ENCODE measurements around the gene IMMP2L. TPM values are rescaled to one million over a fixed set of nuclear protein-coding genes. Genes with fewer than 3 reads are reported as not detected.

The IMMP2L gene
- total RNA-seq, 1 donor from 2014 or later: 21.5 TPM

DNA sequence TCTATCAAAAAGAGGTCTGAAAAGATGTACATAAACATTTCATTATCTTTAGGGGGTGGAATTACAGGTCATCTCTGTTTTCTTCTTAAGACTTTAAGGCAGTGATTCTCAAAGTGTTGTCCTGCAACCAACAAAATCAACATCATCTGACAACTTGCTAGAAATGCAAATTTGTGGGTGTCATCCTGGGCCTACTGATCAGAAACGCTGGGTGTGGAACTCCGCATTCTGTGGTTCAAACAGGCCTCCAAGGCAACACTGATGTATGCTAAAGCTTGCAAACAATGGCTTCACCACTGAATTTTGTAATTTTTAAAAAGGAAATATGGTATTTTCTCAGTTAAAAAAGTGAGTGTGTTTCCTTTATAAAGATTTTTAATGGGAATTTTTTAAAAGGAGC, 873.4 kb downstream of the IMMP2L start:
- Histone ChIP-seq H3K79me2 (ENCODE audit: low read depth) (no peaks in the 10 kb centered on the region), H3K4me1 (no peaks in the 10 kb centered on the region), H3K36me3 (no peaks in the 10 kb centered on the region), H3F3A (ENCODE audit: low read depth) (no peaks in the 10 kb centered on the region), H3K27me3 (no peaks in the 10 kb centered on the region), H3K4me3 (no peak overlapping the region), H4K20me1 (ENCODE audit: low read depth) (no peaks in the 10 kb centered on the region), H3K27ac (no peak overlapping the region), H3K4me2 (no peak overlapping the region), H3K9me3 (ENCODE audit: low read depth) (no peaks in the 10 kb centered on the region), H3K9ac (no peak overlapping the region), H2AFZ (replicated peaks) (no peak overlapping the region)
- TF ChIP-seq CTCF (IDR thresholded peaks at IDR 0.05) (no peak), EZH2phosphoT487 (IDR thresholded peaks at IDR 0.05) (no peak), EZH2 (IDR thresholded peaks at IDR 0.05) (no peak)
- no peaks in the 10 kb centered on the region for H3K4me1 Mint-ChIP-seq
- H3K27ac Mint-ChIP-seq: no peak overlapping the region
- H3K4me3 Mint-ChIP-seq: no peak overlapping the region
- H3K27me3 Mint-ChIP-seq (ENCODE audit: insufficient read depth, low read depth): no peaks in the 10 kb centered on the region
- DNase-seq (ENCODE audit: low spot score): no peak
- no peaks in the 10 kb centered on the region for H3K9me3 Mint-ChIP-seq
- H3K36me3 Mint-ChIP-seq: no peaks in the 10 kb centered on the region

GRCh38 chr7:110685899-110686298, 876.4 kb downstream of the IMMP2L start:
- Mint-ChIP-seq H3K36me3 (no peaks in the 10 kb centered on the region), H3K27ac (no peak overlapping the region), H3K9me3 (no peaks in the 10 kb centered on the region), H3K4me1 (no peaks in the 10 kb centered on the region), H3K4me3 (no peak overlapping the region), H3K27me3 (ENCODE audit: insufficient read depth, low read depth) (no peaks in the 10 kb centered on the region)
- Histone ChIP-seq H3K36me3 (no peaks in the 10 kb centered on the region), H2AFZ (replicated peaks) (no peak overlapping the region), H3K4me2 (no peak overlapping the region), H3K9ac (no peak overlapping the region), H3K9me3 (ENCODE audit: low read depth) (no peaks in the 10 kb centered on the region), H3K4me3 (no peak overlapping the region), H4K20me1 (ENCODE audit: low read depth) (no peaks in the 10 kb centered on the region), H3K4me1 (no peaks in the 10 kb centered on the region), H3F3A (ENCODE audit: low read depth) (no peaks in the 10 kb centered on the region), H3K27me3 (no peaks in the 10 kb centered on the region), H3K27ac (no peak overlapping the region), H3K79me2 (ENCODE audit: low read depth) (no peaks in the 10 kb centered on the region)
- TF ChIP-seq CTCF (IDR thresholded peaks at IDR 0.05): no peak
- no peak for TF ChIP-seq EZH2phosphoT487 (IDR thresholded peaks at IDR 0.05)
- TF ChIP-seq EZH2 (IDR thresholded peaks at IDR 0.05): no peak
- no peak for DNase-seq (ENCODE audit: low spot score)

DNA sequence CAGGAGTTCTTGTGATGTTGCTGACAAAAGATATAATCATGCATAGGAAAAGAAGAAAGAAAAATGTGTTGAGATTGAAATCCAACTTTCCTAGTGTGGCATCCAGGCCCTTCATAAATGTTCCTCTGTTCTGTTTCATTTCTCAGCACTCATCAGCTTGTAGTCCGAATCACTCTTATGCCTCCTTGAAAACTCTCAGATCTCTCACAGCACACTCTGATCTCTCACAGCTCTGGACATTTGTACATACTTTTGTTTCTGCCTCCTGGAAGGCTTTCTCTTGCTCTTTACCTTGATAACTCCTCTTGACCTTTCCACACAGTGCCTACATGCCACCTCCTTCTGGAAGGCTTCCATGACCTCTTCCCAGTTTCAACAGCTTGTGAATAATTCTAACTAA, 880.4 kb downstream of the IMMP2L start:
- H2AFZ ChIP-seq (replicated peaks): no peak overlapping the region
- H3K36me3 ChIP-seq: no peaks in the 10 kb centered on the region
- Mint-ChIP-seq H3K4me1 (no peaks in the 10 kb centered on the region), H3K27me3 (ENCODE audit: insufficient read depth, low read depth) (no peaks in the 10 kb centered on the region), H3K4me3 (no peak overlapping the region), H3K9me3 (no peaks in the 10 kb centered on the region), H3K27ac (no peak overlapping the region), H3K36me3 (no peaks in the 10 kb centered on the region)
- no peaks in the 10 kb centered on the region for H3K4me1 ChIP-seq
- H3K9me3 ChIP-seq (ENCODE audit: low read depth): no peaks in the 10 kb centered on the region
- no peak overlapping the region for H3K4me2 ChIP-seq
- no peak overlapping the region for H3K27ac ChIP-seq
- no peaks in the 10 kb centered on the region for H3K27me3 ChIP-seq
- DNase-seq (ENCODE audit: low spot score): no peak
- no peaks in the 10 kb centered on the region for H3F3A ChIP-seq (ENCODE audit: low read depth)
- no peak overlapping the region for H3K9ac ChIP-seq
- TF ChIP-seq CTCF (IDR thresholded peaks at IDR 0.05) (no peak), EZH2 (IDR thresholded peaks at IDR 0.05) (no peak), EZH2phosphoT487 (IDR thresholded peaks at IDR 0.05) (no peak)
- H3K4me3 ChIP-seq: no peak overlapping the region
- no peaks in the 10 kb centered on the region for H4K20me1 ChIP-seq (ENCODE audit: low read depth)
- no peaks in the 10 kb centered on the region for H3K79me2 ChIP-seq (ENCODE audit: low read depth)
